IMR-90 (cell line): ENCODE data around the gene SV2A. TPM values are rescaled to one million over a fixed set of nuclear protein-coding genes. Genes with fewer than 3 reads are reported as not detected.
A peak's percentile ranks its signal among the peaks of the same experiment; 100 is the strongest.
"Not testable (repeated sequence)": the region's sequence is repeated elsewhere in the genome, so short reads cannot be mapped to it uniquely, and the experiment has no call there.

Source experiments
- ATAC-seq: fragments of 200-7000 bp; cut with Tn5 transposase; 2 replicates; pipeline ENCODE4 v1.9.1; 2020; ENCODE audit warnings: low read depth, mild to moderate bottlenecking, moderate library complexity
- BruUV-seq: library from RNA; stranded (reverse); fragments of 400-500 nt; replicated peaks from 2 replicates; lab custom pipeline; 2021; lab: Mats Ljungman, UMichigan
- CTCF ChIA-PET: fragments of 300-600 bp; formaldehyde crosslinking; extraction: SDS; loops from one replicate; lab custom pipeline; 2021; ENCODE audit warnings: antibody characterized with exemption; lab: Yijun Ruan, JAX
- POLR2A ChIA-PET: fragments of 300-600 bp; sonication (Branson Sonifier 250); formaldehyde crosslinking; loops from one replicate; lab custom pipeline; 2022; ENCODE audit warnings: antibody characterized with exemption; ENCODE audit not compliant: unreplicated experiment; lab: Charles Lee
- DNase-seq: peaks from one replicate; pipeline ENCODE4 v3.0.0; 2013
- H2AFZ ChIP-seq: replicated peaks from 2 replicates; pipeline ENCODE3; 2013; ENCODE audit warnings: low read length, mild to moderate bottlenecking; ENCODE audit not compliant: poor library complexity
- H2AK5ac ChIP-seq: 2 replicates; pipeline ENCODE4 v1.6.1; 2013; ENCODE audit warnings: low read depth, low read length, inconsistent platforms
- H2AK9ac ChIP-seq: replicated peaks from 2 replicates; pipeline ENCODE3; 2013; ENCODE audit warnings: mild to moderate bottlenecking, low read depth, low read length, moderate library complexity; ENCODE audit not compliant: poor library complexity
- H2BK120ac ChIP-seq: 2 replicates; pipeline ENCODE4 v1.6.1; 2013; ENCODE audit warnings: low read depth, low read length, inconsistent platforms
- H2BK15ac ChIP-seq: 3 replicates; pipeline ENCODE4 v1.6.1; 2013; ENCODE audit warnings: low read depth, low read length, inconsistent platforms
- H2BK20ac ChIP-seq: 2 replicates; pipeline ENCODE4 v1.6.1; 2013; ENCODE audit warnings: low read depth, mild to moderate bottlenecking, inconsistent platforms, low read length, moderate library complexity
- H2BK5ac ChIP-seq: 2 replicates; pipeline ENCODE4 v1.6.1; 2013; ENCODE audit warnings: mild to moderate bottlenecking, low read depth, low read length, inconsistent platforms; ENCODE audit not compliant: poor library complexity, severe bottlenecking
- H3K14ac ChIP-seq: replicated peaks from 2 replicates; pipeline ENCODE4 v1.6.1; 2013; ENCODE audit warnings: low read depth, low read length, inconsistent platforms
- H3K18ac ChIP-seq: 2 replicates; pipeline ENCODE4 v1.6.1; 2013; ENCODE audit warnings: low read depth, low read length, control low read depth
- H3K23ac ChIP-seq: 2 replicates; pipeline ENCODE4 v1.6.1; 2013; ENCODE audit warnings: low read depth, low read length, inconsistent platforms
- H3K27ac ChIP-seq: 2 replicates; pipeline ENCODE4 v1.5.1; 2013; ENCODE audit warnings: mild to moderate bottlenecking, control low read depth, low read length; ENCODE audit not compliant: insufficient read depth
- H3K27me3 ChIP-seq: 2 replicates; pipeline ENCODE4 v1.6.1; 2013; ENCODE audit warnings: low read length; ENCODE audit not compliant: control insufficient read depth, insufficient read depth
- H3K36me3 ChIP-seq: 2 replicates; pipeline ENCODE4 v1.6.1; 2013; ENCODE audit warnings: low read length, mixed read lengths; ENCODE audit not compliant: control insufficient read depth, insufficient read depth
- H3K4ac ChIP-seq: 2 replicates; pipeline ENCODE4 v1.6.1; 2013; ENCODE audit warnings: low read depth, low read length, inconsistent platforms
- H3K4me1 ChIP-seq: 2 replicates; pipeline ENCODE4 v1.6.1; 2013; ENCODE audit warnings: low read length, mixed read lengths; ENCODE audit not compliant: control insufficient read depth, insufficient read depth
- H3K4me2 ChIP-seq: 2 replicates; pipeline ENCODE4 v1.6.1; 2013; ENCODE audit warnings: low read depth, mild to moderate bottlenecking, control low read depth, low read length, moderate library complexity
- H3K4me3 ChIP-seq: 2 replicates; pipeline ENCODE4 v1.5.1; 2013; ENCODE audit warnings: low read depth, mild to moderate bottlenecking, control low read depth, low read length, moderate library complexity; ENCODE audit not compliant: insufficient read depth
- H3K56ac ChIP-seq: 2 replicates; pipeline ENCODE4 v1.6.1; 2013; ENCODE audit warnings: low read length, inconsistent platforms; ENCODE audit not compliant: insufficient read depth; ENCODE audit errors: extremely low read depth
- H3K79me1 ChIP-seq, 2 experiments: 2 replicates each; pipeline ENCODE4 v1.6.1; 2013; ENCODE audit warnings: low read length in 2 of 2, inconsistent platforms in 1 of 2, low read depth in 1 of 2
- H3K9ac ChIP-seq: 2 replicates; pipeline ENCODE4 v1.6.1; 2013; ENCODE audit warnings: low read depth, low read length, control low read depth
- H3K9me1 ChIP-seq: 2 replicates; pipeline ENCODE4 v1.6.1; 2013; ENCODE audit warnings: low read length, inconsistent platforms; ENCODE audit not compliant: insufficient read depth
- H3K9me3 ChIP-seq: 2 replicates; pipeline ENCODE4 v1.6.1; 2013; ENCODE audit warnings: low read length; ENCODE audit not compliant: control insufficient read depth, insufficient read depth
- H4K20me1 ChIP-seq: 2 replicates; pipeline ENCODE4 v1.6.1; 2013; ENCODE audit warnings: low read length, inconsistent platforms; ENCODE audit not compliant: insufficient read depth
- H4K5ac ChIP-seq: 2 replicates; pipeline ENCODE4 v1.6.1; 2013; ENCODE audit warnings: mild to moderate bottlenecking, low read depth, low read length, control low read depth
- H4K8ac ChIP-seq, 2 experiments: 2 replicates each; pipeline ENCODE4 v1.6.1; 2013; ENCODE audit warnings: low read depth in 2 of 2, low read length in 2 of 2, control low read depth in 1 of 2, inconsistent platforms in 1 of 2
- H4K91ac ChIP-seq: 2 replicates; pipeline ENCODE4 v1.6.1; 2013; ENCODE audit warnings: low read depth, low read length, inconsistent platforms; ENCODE audit not compliant: insufficient read depth
- WGBS, 2 experiments: methylation state at CpG; one replicate each; pipeline versions ENCODE4 v1.1.5 to v1.1.7; 2013; ENCODE audit warnings: missing lambda C conversion rate in 2 of 2; ENCODE audit not compliant: insufficient read length in 1 of 2; ENCODE audit errors: extremely low coverage in 2 of 2; 5-methylcytosine and 5-hydroxymethylcytosine counted together
- dilution Hi-C: fragments of 300-500 bp; cut with HindIII; formaldehyde crosslinking; loops from one replicate; pipeline ENCODE4 v1.14.3; 2018; ENCODE audit warnings: low sequenced_read_pairs; ENCODE audit not compliant: unreplicated experiment
- in situ Hi-C: fragments of 300-500 bp; cut with MboI; formaldehyde crosslinking; loops from 3 replicates; pipeline ENCODE4 v1.14.3; 2019; ENCODE audit warnings: low sequenced_read_pairs, inconsistent platforms, mixed read lengths
- intact Hi-C: fragments of 100-400 bp; cut with micrococcal nuclease; formaldehyde crosslinking; loops from 2 replicates; pipeline ENCODE4 v1.10.0; 2022
- polyA plus RNA-seq, 3 experiments: library from polyadenylated mRNA; depleted of rRNA; stranded (reverse); fragments of >200 nt; gene quantifications; 2 replicates each; pipeline ENCODE4 v1.2.3, GENCODE V29; 2012; ENCODE audit warnings: low replicate concordance in 1 of 3
- total RNA-seq: library from RNA; depleted of rRNA; stranded (reverse); fragments of >200 nt; gene quantifications from 2 replicates; pipeline ENCODE4 v1.2.3, GENCODE V29; 2012

Gene SV2A
- total and polyA plus RNA-seq, 2 of the 4 experiments (the other 2 are of a cell fraction) = 15.4 to 19.6 TPM

DNA sequence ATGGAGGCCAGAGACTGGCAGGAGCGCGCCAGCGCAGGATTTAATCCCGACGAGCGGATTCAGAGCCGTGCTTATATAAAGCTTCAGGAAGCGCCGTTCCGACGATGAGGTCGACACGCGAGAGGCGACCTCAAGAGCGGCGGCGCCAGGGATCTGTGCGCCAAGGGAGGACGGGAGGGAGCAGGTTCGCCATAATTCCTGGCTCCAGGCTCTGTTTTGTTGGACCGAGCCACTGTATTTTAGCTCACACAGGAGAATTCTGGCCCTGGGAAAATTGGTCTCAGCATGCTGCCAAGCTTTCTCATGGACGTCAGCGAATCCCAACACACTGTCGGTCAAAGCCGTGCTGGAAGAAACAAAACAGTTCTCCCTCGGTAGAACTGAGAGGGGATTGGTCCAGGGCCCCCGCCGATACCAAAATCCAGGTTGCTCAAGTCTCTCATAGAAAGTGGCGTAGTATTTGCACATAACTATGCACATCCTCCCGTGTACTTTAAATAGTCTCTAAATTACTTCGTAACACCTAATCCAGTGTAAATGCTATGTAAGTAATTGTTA lies 56.1 kb downstream of the SV2A start:
- H3K9me1 ChIP-seq, H2AFZ ChIP-seq, H3K56ac ChIP-seq, H2BK5ac ChIP-seq, BruUV-seq, H3K9ac ChIP-seq, H3K4me1 ChIP-seq, H4K20me1 ChIP-seq, DNase-seq, H2AK5ac ChIP-seq, H2BK15ac ChIP-seq, CTCF ChIA-PET, H3K27me3 ChIP-seq, H3K36me3 ChIP-seq, H3K23ac ChIP-seq, in situ Hi-C loops, H3K79me1 ChIP-seq, H3K9me3 ChIP-seq, H2BK120ac ChIP-seq, H3K18ac ChIP-seq, H3K14ac ChIP-seq, H3K27ac ChIP-seq, H4K8ac ChIP-seq, dilution Hi-C loops, H2AK9ac ChIP-seq, H4K5ac ChIP-seq, intact Hi-C loops, H2BK20ac ChIP-seq, H3K4ac ChIP-seq, H4K91ac ChIP-seq, POLR2A ChIA-PET, H3K4me2 ChIP-seq, H3K4me3 ChIP-seq: not testable (repeated sequence)
- peak; percentile 12 for ATAC-seq
- no CpG with 5 or more reads among the region's 32 CpGs for WGBS, 2 experiments

DNA sequence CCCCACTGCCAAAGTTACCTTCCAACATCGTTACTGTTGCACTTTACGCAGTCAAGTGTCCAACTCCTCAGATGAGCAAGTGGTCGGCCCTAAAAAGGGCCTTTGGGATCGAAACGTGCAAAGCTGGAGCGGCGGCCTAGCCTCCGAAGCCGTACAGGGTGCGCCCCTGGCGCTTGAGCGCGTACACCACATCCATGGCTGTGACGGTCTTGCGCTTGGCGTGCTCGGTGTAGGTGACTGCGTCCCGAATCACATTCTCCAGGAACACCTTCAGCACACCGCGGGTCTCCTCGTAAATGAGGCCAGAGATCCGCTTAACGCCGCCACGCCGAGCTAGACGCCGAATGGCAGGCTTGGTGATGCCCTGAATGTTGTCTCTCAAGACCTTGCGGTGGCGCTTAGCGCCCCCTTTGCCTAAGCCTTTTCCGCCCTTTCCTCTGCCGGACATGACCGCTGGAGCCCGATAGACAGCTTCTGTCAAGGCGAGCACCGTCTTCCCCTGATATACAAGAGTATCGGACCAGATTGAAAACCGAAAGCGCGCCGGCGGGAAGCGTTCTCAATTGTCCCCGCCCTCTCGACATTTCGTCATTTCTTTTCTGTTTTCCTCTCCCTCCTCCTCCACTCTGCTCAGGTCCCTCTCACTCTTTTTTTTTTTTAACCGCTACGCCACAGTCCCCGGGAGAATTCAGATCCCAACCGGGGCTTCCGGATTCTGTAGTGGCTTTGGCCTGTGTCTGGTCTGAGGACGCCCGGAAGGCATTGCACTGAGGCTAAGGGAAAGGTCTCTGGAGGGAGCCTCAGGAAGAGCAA lies 56.8 kb downstream of the SV2A start:
- H2AFZ ChIP-seq, DNase-seq, H3K36me3 ChIP-seq, H3K9me1 ChIP-seq, CTCF ChIA-PET, H3K23ac ChIP-seq, H4K8ac ChIP-seq, H2AK5ac ChIP-seq, H4K5ac ChIP-seq, dilution Hi-C loops, H2BK120ac ChIP-seq, H3K9ac ChIP-seq, H3K4ac ChIP-seq, H3K56ac ChIP-seq, BruUV-seq, H2BK15ac ChIP-seq, H3K4me3 ChIP-seq, POLR2A ChIA-PET, H3K9me3 ChIP-seq, H3K4me1 ChIP-seq, H4K91ac ChIP-seq, H2AK9ac ChIP-seq, H3K79me1 ChIP-seq, H2BK20ac ChIP-seq, H3K4me2 ChIP-seq, H4K20me1 ChIP-seq, in situ Hi-C loops, H3K18ac ChIP-seq, H3K14ac ChIP-seq, intact Hi-C loops, H3K27ac ChIP-seq, H2BK5ac ChIP-seq, H3K27me3 ChIP-seq: not testable (repeated sequence)
- no CpG with 5 or more reads among the region's 55 CpGs for WGBS, 2 experiments
- peak; percentile 62 for ATAC-seq
